ENCODE measurements around the gene HECW1. TPM values are rescaled to one million over a fixed set of nuclear protein-coding genes. Genes with fewer than 3 reads are reported as not detected.

Gene HECW1
- total and polyA plus RNA-seq, 2 of the 13 experiments (the other 11 are each of a cell fraction or from before 2014, with no cell fraction given), result not detected

- FAIRE-seq, result no peak
Measured at GRCh38 chr7:43077285-43077684, 35.2 kb upstream of the HECW1 start.

More at GRCh38 chr7:43077285-43077684, 35.2 kb upstream of the HECW1 start:
- H3K36me3 ChIP-seq (replicated peaks in 1 of 2; ENCODE audit: control insufficient read depth in 1 of 2, insufficient read depth in 2 of 2, low read length in 2 of 2), result no peaks in the 10 kb centered on the region
- H3K9me3 ChIP-seq (ENCODE audit: low read length), result no peaks in the 10 kb centered on the region
- ATAC-seq (no peak), DNase-seq (ENCODE audit: low spot score) (no peak)
- WGBS (ENCODE audit: low lambda C conversion rate), result 56% methylated on average over 9 of the region's 9 CpGs
- no peaks in the 10 kb centered on the region for H3K4me1 ChIP-seq (ENCODE audit: insufficient read depth, low read length)
- no peak overlapping the region for H3K27ac ChIP-seq (ENCODE audit: extremely low read length, insufficient read depth, low read length)
- no TSS peak for BruUV-seq (replicated peaks)
- H4K20me1 ChIP-seq (ENCODE audit: insufficient read depth, low read length), result no peaks in the 10 kb centered on the region
- H2AFZ ChIP-seq (ENCODE audit: low read length), result no peak overlapping the region
- no peaks in the 10 kb centered on the region for H3K79me2 ChIP-seq (ENCODE audit: insufficient read depth, low read length)
- POLR2A ChIA-PET, result no interaction called here
- H3K4me2 ChIP-seq (ENCODE audit: low read depth, low read length), result no peak overlapping the region
- TF ChIP-seq LRRFIP1 (CRISPR knock-in tag; conservative IDR thresholded peaks at IDR 0.05) (no peak), ZNF784 (CRISPR knock-in tag; IDR thresholded peaks at IDR 0.05; ENCODE audit: borderline replicate concordance) (no peak), ZNF446 (CRISPR knock-in tag; IDR thresholded peaks at IDR 0.05) (no peak), TARDBP (CRISPR knock-in tag; IDR thresholded peaks at IDR 0.05) (no peak), KDM5A (IDR thresholded peaks at IDR 0.05; ENCODE audit: borderline replicate concordance, low read length) (no peak), JUNB (CRISPR knock-in tag; IDR thresholded peaks at IDR 0.05; ENCODE audit: borderline replicate concordance) (no peak), ZNF747 (CRISPR knock-in tag; IDR thresholded peaks at IDR 0.05; ENCODE audit: borderline replicate concordance) (no peak), HNRNPL (IDR thresholded peaks at IDR 0.05; ENCODE audit: low read depth, low read length) (no peak), FOXP4 (CRISPR knock-in tag; IDR thresholded peaks at IDR 0.05) (no peak)
- in situ Hi-C loops (cut with HindIII; ENCODE audit: extremely low pct_ligation_motif_present, low pct_unique_long_range_greater_than_20kb) (no loop called here), intact Hi-C loops (cut with micrococcal nuclease; ENCODE audit: unreplicated experiment) (no loop called here)
- H3K4me3 ChIP-seq (replicated peaks in 1 of 3; ENCODE audit: insufficient read depth in 1 of 3, low read depth in 2 of 3, low read length in 3 of 3), result no peak overlapping the region
- peaks cover 1 to 3% of the 10 kb centered on the region in 2 experiments; a peak in 2 of 5 replicates for H3K27me3 ChIP-seq (ENCODE audit: control insufficient read depth in 1 of 2, insufficient read depth in 2 of 2, low read length in 2 of 2)
- CTCF ChIA-PET (ENCODE audit: low intra/inter-chr PET ratio, low total read pairs), result no interaction called here
- H3K9ac ChIP-seq (ENCODE audit: insufficient read depth, low read depth, low read length), result no peak overlapping the region

Data from HepG2 (cell line).